ENCODE measurements around the gene EGFL7.
A peak's percentile ranks its signal among the peaks of the same experiment; 100 is the strongest.

Gene EGFL7

GRCh38 chr9:136675477-136676296 is 13.0 kb downstream of the EGFL7 start:
- DNase-seq: no peak

- no peak for DNase-seq
These were observed 13.6 kb downstream of the EGFL7 start for GRCh38 chr9:136676297-136676794.

- DNase-seq: no peak
These were observed 14.4 kb downstream of the EGFL7 start for GRCh38 chr9:136676920-136677686.

- DNase-seq: no peak
These were observed 15.3 kb downstream of the EGFL7 start for GRCh38 chr9:136678034-136678433.

- no peak for DNase-seq
These were observed 15.9 kb downstream of the EGFL7 start for GRCh38 chr9:136678624-136679023.

GRCh38 chr9:136679431-136679941 is 16.8 kb downstream of the EGFL7 start:
- DNase-seq: no peak

GRCh38 chr9:136681029-136681428 is 18.3 kb downstream of the EGFL7 start:
- DNase-seq: no peak

- no peak for DNase-seq
These were observed 19.4 kb downstream of the EGFL7 start for GRCh38 chr9:136681945-136682699.

GRCh38 chr9:136682710-136683109 is 20.0 kb downstream of the EGFL7 start:
- no peak for DNase-seq

GRCh38 chr9:136683173-136683745 is 20.5 kb downstream of the EGFL7 start:
- DNase-seq: no peak

- no peak for DNase-seq
These were observed 21.0 kb downstream of the EGFL7 start for GRCh38 chr9:136683755-136684154.

GRCh38 chr9:136684339-136684738 is 21.6 kb downstream of the EGFL7 start:
- DNase-seq: no peak

GRCh38 chr9:136684799-136685198 is 22.1 kb downstream of the EGFL7 start:
- no peak for DNase-seq

- no peak for DNase-seq
These were observed 22.5 kb downstream of the EGFL7 start for GRCh38 chr9:136685216-136685615.

GRCh38 chr9:136685790-136686533 is 23.2 kb downstream of the EGFL7 start:
- DNase-seq: no peak

- no peak for DNase-seq
These were observed 23.7 kb downstream of the EGFL7 start for GRCh38 chr9:136686534-136686793.

- DNase-seq: peak; percentile 82
These were observed 24.3 kb downstream of the EGFL7 start, which contains the start of gene AGPAT2 for GRCh38 chr9:136686794-136687711. Gene AGPAT2 (minus strand): TSS chr9:136687457. CDS start chr9:136687357, 100 bp downstream.

GRCh38 chr9:136687721-136688223 is 25.1 kb downstream of the EGFL7 start:
- peak; percentile 10 for DNase-seq

GRCh38 chr9:136688274-136689107 is 25.8 kb downstream of the EGFL7 start:
- no peak for DNase-seq

GRCh38 chr9:136689108-136689460 is 26.4 kb downstream of the EGFL7 start:
- no peak for DNase-seq

Measured in CD4-positive, alpha-beta T cell treated with Interleukin-6 for 4 hours (primary cell).